ENCODE measurements around the gene DTD2. TPM values are rescaled to one million over a fixed set of nuclear protein-coding genes. Genes with fewer than 3 reads are reported as not detected.

DTD2 gene
- total RNA-seq: 30.8 and 32.2 TPM in 2 replicates

GRCh38 chr14:31456841-31457664, at the start of gene DTD2:
Gene DTD2, minus strand, starts transcription at chr14:31457506. Its CDS starts 113 bp downstream, at chr14:31457393.
- Mint-ChIP-seq H3K9me3 (no peaks in the 10 kb centered on the region), H3K36me3 (ENCODE audit: low read depth) (peaks cover 6% of the 10 kb centered on the region), H3K4me3 (peak within 1 kb of the TSS; percentile 95), H3K27me3 (peaks cover 4% of the 10 kb centered on the region), H3K27ac (peak within 1 kb of the TSS; percentile 98), H3K4me1 (peaks cover 24% of the 10 kb centered on the region)
- peak; percentile 97 for DNase-seq
- intact Hi-C loops (cut with micrococcal nuclease): loop anchor here (1.0 to 5.0 kb wide), 9 partner anchors 37 to 898 kb away; partner anchors contain the start of genes G2E3, HEATR5A, SCFD1 and STRN3

- intact Hi-C loops (cut with micrococcal nuclease): no loop called here
- no peak overlapping the region for H3K4me3 Mint-ChIP-seq
- no peaks in the 10 kb centered on the region for H3K4me1 Mint-ChIP-seq
- no peak overlapping the region for H3K27ac Mint-ChIP-seq
- peaks cover 6% of the 10 kb centered on the region for H3K27me3 Mint-ChIP-seq
- H3K9me3 Mint-ChIP-seq: no peaks in the 10 kb centered on the region
- no peak for DNase-seq
- H3K36me3 Mint-ChIP-seq (ENCODE audit: low read depth): no peaks in the 10 kb centered on the region
Observed at GRCh38 chr14:31505411-31505810, 48.1 kb upstream of the DTD2 start.

GRCh38 chr14:31501870-31502269, 44.6 kb upstream of the DTD2 start:
- DNase-seq: no peak

DNA sequence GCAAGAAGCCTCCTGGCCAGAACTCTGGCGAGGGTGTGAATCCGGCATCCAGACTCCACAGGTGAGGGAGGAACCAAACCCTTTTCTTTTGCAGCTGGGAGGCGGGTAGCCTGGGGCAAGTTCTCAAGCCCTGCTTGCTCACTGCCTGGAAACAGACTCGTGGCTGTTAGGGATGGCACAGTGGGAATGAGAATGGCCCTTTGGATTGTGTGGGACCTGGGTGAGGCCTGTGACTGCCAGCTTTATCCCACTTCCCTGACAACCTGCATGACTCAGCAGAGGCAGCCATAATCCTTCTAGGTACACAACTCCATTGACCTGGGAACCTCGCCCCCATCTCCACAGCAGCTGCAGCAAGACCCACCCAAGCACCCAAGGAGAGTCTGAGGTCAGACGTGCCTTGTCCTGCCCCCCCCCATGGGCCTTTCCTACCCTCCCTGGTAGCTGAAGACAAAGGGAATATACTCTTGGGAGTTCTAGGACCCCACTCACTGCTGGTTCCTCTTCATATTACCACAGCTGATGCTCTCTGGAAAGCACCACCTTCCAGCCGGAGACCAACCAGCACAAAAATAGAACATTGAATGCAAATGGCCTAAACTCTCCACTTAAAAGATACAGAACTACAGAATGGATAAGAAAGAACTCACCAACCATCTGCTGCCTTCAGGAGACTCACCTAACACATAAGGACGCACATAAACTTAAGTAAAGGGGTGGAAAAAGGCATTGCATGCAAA, 35.6 kb upstream of the DTD2 start:
- Mint-ChIP-seq H3K9me3 (no peaks in the 10 kb centered on the region), H3K27me3 (peaks cover 8% of the 10 kb centered on the region), H3K27ac (no peak overlapping the region), H3K4me1 (no peaks in the 10 kb centered on the region), H3K4me3 (no peak overlapping the region), H3K36me3 (ENCODE audit: low read depth) (no peaks in the 10 kb centered on the region)
- intact Hi-C loops (cut with micrococcal nuclease): no loop called here
- DNase-seq: no peak

More at GRCh38 chr14:31501870-31502269, 44.6 kb upstream of the DTD2 start:
- intact Hi-C loops (cut with micrococcal nuclease): no loop called here
- H3K36me3 Mint-ChIP-seq (ENCODE audit: low read depth): no peaks in the 10 kb centered on the region
- no peaks in the 10 kb centered on the region for H3K9me3 Mint-ChIP-seq
- no peaks in the 10 kb centered on the region for H3K4me1 Mint-ChIP-seq
- H3K27ac Mint-ChIP-seq: no peak overlapping the region
- peaks cover 7% of the 10 kb centered on the region for H3K27me3 Mint-ChIP-seq
- no peak overlapping the region for H3K4me3 Mint-ChIP-seq

DNA sequence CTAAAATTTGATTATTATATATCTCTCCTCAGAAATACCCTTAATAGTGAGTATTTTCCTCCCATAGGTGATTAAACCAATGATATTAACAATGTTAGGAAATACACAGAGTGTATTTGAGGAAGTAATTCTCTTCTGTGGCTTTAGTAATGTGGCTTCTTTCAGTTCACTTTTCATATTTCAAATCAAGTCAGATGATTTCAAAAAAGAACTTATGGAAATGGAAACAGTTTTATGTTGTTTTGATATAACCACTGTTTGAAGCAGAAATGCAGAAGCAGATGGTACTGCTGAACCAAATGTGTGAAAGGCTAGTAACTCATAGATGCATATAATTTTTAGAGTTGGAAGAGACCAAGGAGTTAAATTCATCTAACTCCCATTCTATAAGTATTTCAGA, 32.4 kb upstream of the DTD2 start:
- H3K4me1 Mint-ChIP-seq: no peaks in the 10 kb centered on the region
- H3K9me3 Mint-ChIP-seq: no peaks in the 10 kb centered on the region
- intact Hi-C loops (cut with micrococcal nuclease): no loop called here
- H3K36me3 Mint-ChIP-seq (ENCODE audit: low read depth): no peaks in the 10 kb centered on the region
- peaks cover 7% of the 10 kb centered on the region for H3K27me3 Mint-ChIP-seq
- no peak for DNase-seq
- no peak overlapping the region for H3K27ac Mint-ChIP-seq
- no peak overlapping the region for H3K4me3 Mint-ChIP-seq

DNA sequence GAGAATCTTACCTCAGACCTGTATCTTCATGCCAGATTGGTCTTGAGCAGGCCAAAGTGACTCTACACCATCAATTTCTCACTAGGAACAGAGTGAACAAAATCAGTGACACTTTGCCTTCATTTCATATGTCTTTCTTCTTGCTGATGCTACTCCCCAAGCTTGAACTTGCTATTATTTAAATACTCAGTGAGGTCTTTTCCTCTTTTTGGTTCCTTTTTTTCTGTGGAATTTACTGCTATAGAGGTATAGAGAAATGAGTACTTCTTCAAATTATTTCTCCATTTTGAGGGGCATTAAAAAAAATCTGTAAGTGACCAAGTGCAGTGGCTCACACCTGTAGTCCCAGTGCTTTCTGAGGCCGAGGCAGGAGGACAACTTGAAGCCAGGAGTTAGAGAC, 30.6 kb upstream of the DTD2 start, which contains the start of gene GPR33:
TSS of gene GPR33 (minus strand) at position 154 of the 400 bp plus-strand sequence. CDS start 4,074 bp downstream, outside the sequence.
- no peaks in the 10 kb centered on the region for H3K9me3 Mint-ChIP-seq
- H3K4me1 Mint-ChIP-seq: no peaks in the 10 kb centered on the region
- H3K27me3 Mint-ChIP-seq: peaks cover 4% of the 10 kb centered on the region
- H3K27ac Mint-ChIP-seq: no peak within 1 kb of the TSS
- H3K4me3 Mint-ChIP-seq: no peak within 1 kb of the TSS
- no peak for DNase-seq
- intact Hi-C loops (cut with micrococcal nuclease): no loop called here
- H3K36me3 Mint-ChIP-seq (ENCODE audit: low read depth): no peaks in the 10 kb centered on the region

- intact Hi-C loops (cut with micrococcal nuclease): no loop called here
- Mint-ChIP-seq H3K36me3 (ENCODE audit: low read depth) (no peaks in the 10 kb centered on the region), H3K27ac (no peak overlapping the region), H3K4me3 (no peak overlapping the region), H3K27me3 (peaks cover 4% of the 10 kb centered on the region), H3K9me3 (no peaks in the 10 kb centered on the region), H3K4me1 (no peaks in the 10 kb centered on the region)
- DNase-seq: no peak
Observed at GRCh38 chr14:31486764-31487163, 29.5 kb upstream of the DTD2 start.

DNA sequence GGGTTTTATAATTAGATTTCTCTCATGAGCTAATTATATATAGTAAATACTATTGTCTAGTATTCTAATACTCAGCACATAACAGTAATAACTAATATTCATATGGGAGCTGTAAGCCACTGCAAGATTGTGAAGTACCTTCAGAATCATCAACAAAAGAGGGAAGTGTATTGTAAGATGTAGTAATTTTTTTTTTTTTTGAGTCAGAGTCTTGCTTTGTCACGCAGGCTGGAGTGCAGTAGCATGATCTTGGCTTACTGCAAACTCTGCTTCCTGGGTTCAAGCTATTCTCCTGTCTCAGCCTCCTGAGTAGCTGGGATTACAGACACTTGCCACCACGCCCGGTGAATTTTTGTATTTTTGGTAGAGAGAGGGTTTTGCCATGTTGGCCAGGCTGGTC, 27.4 kb upstream of the DTD2 start:
- H3K27ac Mint-ChIP-seq: no peak overlapping the region
- H3K36me3 Mint-ChIP-seq (ENCODE audit: low read depth): no peaks in the 10 kb centered on the region
- no peaks in the 10 kb centered on the region for H3K4me1 Mint-ChIP-seq
- DNase-seq: no peak
- no peaks in the 10 kb centered on the region for H3K9me3 Mint-ChIP-seq
- intact Hi-C loops (cut with micrococcal nuclease): no loop called here
- H3K4me3 Mint-ChIP-seq: no peak overlapping the region
- H3K27me3 Mint-ChIP-seq: peaks cover 3% of the 10 kb centered on the region

GRCh38 chr14:31480156-31480555, 22.9 kb upstream of the DTD2 start:
- no peak for DNase-seq
- Mint-ChIP-seq H3K4me1 (no peaks in the 10 kb centered on the region), H3K9me3 (no peaks in the 10 kb centered on the region)

GRCh38 chr14:31479027-31479426, 21.7 kb upstream of the DTD2 start:
- no peak for DNase-seq
- no peaks in the 10 kb centered on the region for H3K4me1 Mint-ChIP-seq
- H3K36me3 Mint-ChIP-seq (ENCODE audit: low read depth): no peaks in the 10 kb centered on the region
- H3K4me3 Mint-ChIP-seq: no peak overlapping the region
- H3K9me3 Mint-ChIP-seq: no peaks in the 10 kb centered on the region
- H3K27me3 Mint-ChIP-seq: peaks cover 4% of the 10 kb centered on the region
- H3K27ac Mint-ChIP-seq: no peak overlapping the region
- intact Hi-C loops (cut with micrococcal nuclease): no loop called here

More at GRCh38 chr14:31480156-31480555, 22.9 kb upstream of the DTD2 start:
- H3K36me3 Mint-ChIP-seq (ENCODE audit: low read depth): no peaks in the 10 kb centered on the region
- H3K4me3 Mint-ChIP-seq: no peak overlapping the region
- no peak overlapping the region for H3K27ac Mint-ChIP-seq
- intact Hi-C loops (cut with micrococcal nuclease): no loop called here
- H3K27me3 Mint-ChIP-seq: peaks cover 4% of the 10 kb centered on the region

GRCh38 chr14:31477248-31477647, 19.9 kb upstream of the DTD2 start:
- H3K27me3 Mint-ChIP-seq: peaks cover 4% of the 10 kb centered on the region
- H3K9me3 Mint-ChIP-seq: peaks cover 9% of the 10 kb centered on the region
- no peak for DNase-seq
- intact Hi-C loops (cut with micrococcal nuclease): no loop called here
- no peaks in the 10 kb centered on the region for H3K4me1 Mint-ChIP-seq
- H3K4me3 Mint-ChIP-seq: no peak overlapping the region
- H3K27ac Mint-ChIP-seq: no peak overlapping the region
- no peaks in the 10 kb centered on the region for H3K36me3 Mint-ChIP-seq (ENCODE audit: low read depth)

DNA sequence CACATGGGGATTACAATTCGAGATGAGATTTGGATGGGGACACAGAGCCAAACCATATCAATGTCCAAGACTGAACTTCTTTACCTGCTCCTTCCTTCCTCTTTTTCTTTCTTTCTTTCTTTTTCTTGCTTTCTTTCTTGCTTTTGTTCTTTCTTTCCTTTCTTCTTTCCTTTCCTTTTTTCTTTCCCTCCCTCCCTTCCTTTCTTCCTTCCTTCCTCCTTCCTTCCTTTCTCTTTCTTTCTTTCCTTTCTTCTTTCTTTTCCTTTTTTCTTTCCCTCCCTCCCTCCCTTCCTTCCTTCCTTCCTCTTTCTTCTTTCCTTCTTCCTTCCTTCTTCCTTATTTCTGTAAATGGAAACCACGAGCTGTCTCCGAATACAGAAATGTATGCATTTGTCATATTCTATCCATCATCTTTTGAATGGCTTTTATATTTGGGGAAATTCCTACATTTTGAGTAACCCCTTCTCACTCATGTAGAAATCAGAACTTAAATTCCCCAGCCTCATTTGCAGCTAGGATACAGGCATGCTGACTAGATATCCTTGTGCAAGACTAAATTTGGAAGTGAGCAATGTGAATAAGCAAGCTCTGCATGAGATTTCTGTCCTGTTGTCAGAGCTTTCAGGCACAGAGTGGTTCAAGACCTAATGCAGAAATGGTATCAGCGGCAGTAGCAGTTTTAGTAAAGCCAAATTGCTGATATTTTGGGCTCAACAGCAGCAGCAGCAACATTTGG, 19.0 kb upstream of the DTD2 start:
- intact Hi-C loops (cut with micrococcal nuclease): no loop called here
- Mint-ChIP-seq H3K27ac (no peak overlapping the region), H3K4me3 (no peak overlapping the region), H3K27me3 (peaks cover 4% of the 10 kb centered on the region), H3K9me3 (peaks cover 9% of the 10 kb centered on the region), H3K4me1 (no peaks in the 10 kb centered on the region), H3K36me3 (ENCODE audit: low read depth) (no peaks in the 10 kb centered on the region)
- DNase-seq: no peak

GRCh38 chr14:31466554-31466953, 9.2 kb upstream of the DTD2 start:
- Mint-ChIP-seq H3K36me3 (ENCODE audit: low read depth) (no peaks in the 10 kb centered on the region), H3K4me1 (no peaks in the 10 kb centered on the region), H3K27me3 (peaks cover 5% of the 10 kb centered on the region), H3K4me3 (no peak overlapping the region), H3K27ac (no peak overlapping the region), H3K9me3 (no peaks in the 10 kb centered on the region)
- DNase-seq: no peak
- intact Hi-C loops (cut with micrococcal nuclease): no loop called here

DNA sequence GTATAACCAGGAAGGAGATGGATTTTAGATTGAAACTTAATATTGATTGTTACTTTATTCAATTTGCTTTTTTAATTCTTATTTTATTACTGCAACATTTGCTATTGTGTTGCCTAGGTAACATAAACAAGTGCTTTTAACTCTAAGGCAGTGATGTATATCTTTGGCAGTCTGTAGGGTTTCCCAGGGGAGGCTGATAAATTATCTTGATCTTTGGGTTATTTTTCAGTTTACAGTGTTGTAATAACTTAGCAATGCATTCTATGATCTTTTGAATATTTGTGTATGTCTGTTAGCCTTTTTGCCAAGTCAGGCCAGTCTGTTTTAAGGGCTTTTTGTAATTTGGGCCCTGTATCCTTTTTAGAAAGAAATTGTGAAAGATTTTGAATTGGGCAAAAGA, 7.8 kb upstream of the DTD2 start:
- no peak overlapping the region for H3K4me3 Mint-ChIP-seq
- no peak overlapping the region for H3K27ac Mint-ChIP-seq
- H3K4me1 Mint-ChIP-seq: no peaks in the 10 kb centered on the region
- peaks cover 7% of the 10 kb centered on the region for H3K27me3 Mint-ChIP-seq
- intact Hi-C loops (cut with micrococcal nuclease): no loop called here
- no peaks in the 10 kb centered on the region for H3K9me3 Mint-ChIP-seq
- DNase-seq: no peak
- no peaks in the 10 kb centered on the region for H3K36me3 Mint-ChIP-seq (ENCODE audit: low read depth)

All from activated CD4-positive, alpha-beta T cell treated with anti-CD3 and anti-CD28 coated beads, Interleukin-2, amount 10 ng/mL, durations not matched to agents 24 days and 14 days (primary cell).